ENCODE results near the gene PRPH.

- TF ChIP-seq CTCF (conservative IDR thresholded peaks at IDR 0.05; ENCODE audit: low read length) = no peak
- no peak for TF ChIP-seq EZH2phosphoT487 (IDR thresholded peaks at IDR 0.05; ENCODE audit: borderline replicate concordance, low read depth, low read length)
Measured at GRCh38 chr12:49304161-49304560, 9.2 kb downstream of the PRPH start.

Measured in OCI-LY7 (cell line).